Retina (tissue), 1 donor: ENCODE measurements around the gene RTTN.
"Not testable (repeated sequence)": the region's sequence is repeated elsewhere in the genome, so short reads cannot be mapped to it uniquely, and the experiment has no call there.

Source experiments
- DNase-seq: peaks from one replicate; pipeline ENCODE4 v3.0.0-alpha.2; 2016

Gene RTTN

GRCh38 chr18:70021043-70021442 lies 184.4 kb downstream of the RTTN start:
- no peak for DNase-seq

GRCh38 chr18:70019991-70020390 lies 185.5 kb downstream of the RTTN start:
- no peak for DNase-seq

- no peak for DNase-seq
Observed at GRCh38 chr18:70019136-70019535, 186.4 kb downstream of the RTTN start.

- DNase-seq, result no peak
Observed at GRCh38 chr18:70015127-70015526, 190.4 kb downstream of the RTTN start.

GRCh38 chr18:70005580-70005979 lies 199.9 kb downstream of the RTTN start:
- no peak for DNase-seq

GRCh38 chr18:70004696-70005095 lies 200.8 kb downstream of the RTTN start:
- no peak for DNase-seq

- DNase-seq, result no peak
Observed at GRCh38 chr18:69999656-70000055, 205.8 kb downstream of the RTTN start.

- DNase-seq, result no peak
Observed at GRCh38 chr18:69998523-69998987, 206.9 kb downstream of the RTTN start.

GRCh38 chr18:69996951-69997798 lies 208.3 kb downstream of the RTTN start:
- DNase-seq, result no peak

- DNase-seq, result no peak
Observed at GRCh38 chr18:69996417-69996816, 209.1 kb downstream of the RTTN start.

GRCh38 chr18:69995774-69996173 lies 209.7 kb downstream of the RTTN start:
- no peak for DNase-seq

GRCh38 chr18:69992776-69993175 lies 212.7 kb downstream of the RTTN start:
- DNase-seq, result no peak

GRCh38 chr18:69987870-69988269 lies 217.6 kb downstream of the RTTN start:
- no peak for DNase-seq

- DNase-seq, result no peak
Observed at GRCh38 chr18:69985239-69985638, 220.2 kb downstream of the RTTN start.

- DNase-seq, result no peak
Observed at GRCh38 chr18:69982417-69982816, 223.1 kb downstream of the RTTN start.

GRCh38 chr18:69981948-69982347 lies 223.5 kb downstream of the RTTN start:
- DNase-seq, result no peak

GRCh38 chr18:69980982-69981804 lies 224.3 kb downstream of the RTTN start:
- no peak for DNase-seq

- DNase-seq, result no peak
Observed at GRCh38 chr18:69980509-69980908, 225.0 kb downstream of the RTTN start.

- no peak for DNase-seq
Observed at GRCh38 chr18:69978732-69979715, 226.5 kb downstream of the RTTN start.

GRCh38 chr18:69975294-69975693 lies 230.2 kb downstream of the RTTN start:
- DNase-seq, result not testable (repeated sequence)

GRCh38 chr18:69974365-69974764 lies 231.1 kb downstream of the RTTN start:
- no peak for DNase-seq

GRCh38 chr18:69969491-69969890 lies 236.0 kb downstream of the RTTN start:
- DNase-seq, result no peak

- DNase-seq, result no peak
Observed at GRCh38 chr18:69968039-69968438, 237.4 kb downstream of the RTTN start.
